ENCODE measurements around the gene KRTAP16-1.

GRCh38 chr17:41334385-41335305 lies 25.5 kb upstream of the KRTAP16-1 start:
- TF ChIP-seq CTCF (conservative IDR thresholded peaks at IDR 0.05; ENCODE audit: low read depth, low read length): no peak
- TF ChIP-seq EZH2 (IDR thresholded peaks at IDR 0.05; ENCODE audit: low read length, unreplicated experiment): no peak
- TF ChIP-seq EZH2phosphoT487 (IDR thresholded peaks at IDR 0.05; ENCODE audit: borderline replicate concordance, low read length): no peak
